ENCODE data around the gene CCL1. TPM values are rescaled to one million over a fixed set of nuclear protein-coding genes. Genes with fewer than 3 reads are reported as not detected.

The CCL1 gene, protein sequence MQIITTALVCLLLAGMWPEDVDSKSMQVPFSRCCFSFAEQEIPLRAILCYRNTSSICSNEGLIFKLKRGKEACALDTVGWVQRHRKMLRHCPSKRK
- not detected in 2 replicates for total RNA-seq (2021)
- long read RNA-seq, result 0 reads

DNA sequence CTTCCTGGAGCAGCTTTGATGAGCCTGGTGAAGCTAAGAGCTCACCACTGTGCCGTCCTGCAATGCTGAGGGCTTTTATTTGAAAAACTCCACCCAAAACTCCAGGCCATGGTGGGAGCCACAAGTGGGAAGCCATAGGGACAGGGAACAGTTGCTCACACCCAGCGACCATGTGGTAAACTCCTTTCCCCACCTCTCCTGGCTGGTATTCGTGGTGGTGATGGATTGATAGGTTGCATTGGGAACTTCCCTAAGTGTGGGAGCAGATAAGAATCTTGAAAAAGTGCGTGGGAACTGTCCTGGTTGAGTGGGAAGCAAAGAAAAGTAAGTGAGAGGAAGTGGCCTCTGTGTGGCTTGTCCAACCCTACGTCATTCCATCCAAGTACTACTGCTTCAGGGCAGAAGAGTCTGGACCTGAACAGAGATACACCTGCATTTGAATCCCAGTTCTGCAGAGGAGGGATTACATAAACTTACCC lies at the start of gene CCL1:
CCL1 (minus strand) TSS at position 51 of the 479 bp plus-strand sequence. CDS start 72 bp downstream, outside the sequence.
- H3K14ac ChIP-seq (ENCODE audit: insufficient read depth, low read length), result no peak within 1 kb of the TSS
- H3K9me3 ChIP-seq (ENCODE audit: control insufficient read depth, low read depth, low read length), result no peaks in the 10 kb centered on the region
- H2AK5ac ChIP-seq (ENCODE audit: insufficient read length, low read length), result no peak within 1 kb of the TSS
- H2BK120ac ChIP-seq (ENCODE audit: low read depth, low read length, poor library complexity, severe bottlenecking), result no peak within 1 kb of the TSS
- peaks cover 21% of the 10 kb centered on the region for H3K27me3 Mint-ChIP-seq (ENCODE audit: low read depth)
- no peak within 1 kb of the TSS for H3K56ac ChIP-seq (ENCODE audit: insufficient read length, low read depth, low read length)
- no peak within 1 kb of the TSS for H2BK15ac ChIP-seq (ENCODE audit: low read depth, low read length)
- H3K23me2 ChIP-seq (ENCODE audit: insufficient read length, low read depth, low read length, poor library complexity, severe bottlenecking), result no peaks in the 10 kb centered on the region
- H2BK20ac ChIP-seq (ENCODE audit: low read depth, low read length, poor library complexity, severe bottlenecking), result no peak within 1 kb of the TSS
- H3K4me1 Mint-ChIP-seq, result peaks cover 3 to 12% of the 10 kb centered on the region in 2 experiments; a peak in 3 of 4 replicates
- no peak within 1 kb of the TSS for H4K8ac ChIP-seq (replicated peaks; ENCODE audit: insufficient read length, low read depth, low read length)
- no peaks in the 10 kb centered on the region for H3K79me1 ChIP-seq (ENCODE audit: insufficient read depth, low read depth, low read length, poor library complexity, severe bottlenecking)
- H2BK5ac ChIP-seq (ENCODE audit: insufficient read length, low read length), result no peak within 1 kb of the TSS
- no CpG with 5 or more reads among the region's 5 CpGs for WGBS (ENCODE audit: extremely low coverage, insufficient read length, low lambda C conversion rate)
- peak within 1 kb of the TSS in 1 of 3 experiments; percentile 43; a peak in 1 of 7 replicates for H3K27ac Mint-ChIP-seq
- no peak within 1 kb of the TSS for H4K91ac ChIP-seq (ENCODE audit: insufficient read length, low read depth, low read length)
- no peak within 1 kb of the TSS for H3K4me3 Mint-ChIP-seq
- H2BK12ac ChIP-seq (ENCODE audit: insufficient read length, low read depth, low read length), result no peak within 1 kb of the TSS
- no peak within 1 kb of the TSS for H2AFZ ChIP-seq (ENCODE audit: low read length)
- H3K4ac ChIP-seq (ENCODE audit: low read depth, low read length), result no peak within 1 kb of the TSS
- H3K23ac ChIP-seq (ENCODE audit: insufficient read length, low read depth, low read length), result no peak within 1 kb of the TSS
- no peak within 1 kb of the TSS for H3K18ac ChIP-seq (ENCODE audit: insufficient read length, low read depth, low read length)
- H4K5ac ChIP-seq (ENCODE audit: insufficient read length, low read depth, low read length), result no peak within 1 kb of the TSS
- H3K4me1 ChIP-seq (ENCODE audit: insufficient read depth, low read length), result no peaks in the 10 kb centered on the region
- H3K4me2 ChIP-seq (ENCODE audit: insufficient read depth, insufficient read length, low read length), result no peak within 1 kb of the TSS
- DNase-seq, result no peak
- TF ChIP-seq, protein P1, sequence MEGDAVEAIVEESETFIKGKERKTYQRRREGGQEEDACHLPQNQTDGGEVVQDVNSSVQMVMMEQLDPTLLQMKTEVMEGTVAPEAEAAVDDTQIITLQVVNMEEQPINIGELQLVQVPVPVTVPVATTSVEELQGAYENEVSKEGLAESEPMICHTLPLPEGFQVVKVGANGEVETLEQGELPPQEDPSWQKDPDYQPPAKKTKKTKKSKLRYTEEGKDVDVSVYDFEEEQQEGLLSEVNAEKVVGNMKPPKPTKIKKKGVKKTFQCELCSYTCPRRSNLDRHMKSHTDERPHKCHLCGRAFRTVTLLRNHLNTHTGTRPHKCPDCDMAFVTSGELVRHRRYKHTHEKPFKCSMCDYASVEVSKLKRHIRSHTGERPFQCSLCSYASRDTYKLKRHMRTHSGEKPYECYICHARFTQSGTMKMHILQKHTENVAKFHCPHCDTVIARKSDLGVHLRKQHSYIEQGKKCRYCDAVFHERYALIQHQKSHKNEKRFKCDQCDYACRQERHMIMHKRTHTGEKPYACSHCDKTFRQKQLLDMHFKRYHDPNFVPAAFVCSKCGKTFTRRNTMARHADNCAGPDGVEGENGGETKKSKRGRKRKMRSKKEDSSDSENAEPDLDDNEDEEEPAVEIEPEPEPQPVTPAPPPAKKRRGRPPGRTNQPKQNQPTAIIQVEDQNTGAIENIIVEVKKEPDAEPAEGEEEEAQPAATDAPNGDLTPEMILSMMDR (conservative IDR thresholded peaks at IDR 0.05), result no peak
- H3K9ac ChIP-seq (ENCODE audit: extremely low read depth, insufficient read length, low read length), result no peak within 1 kb of the TSS
- no peaks in the 10 kb centered on the region for H3K36me3 Mint-ChIP-seq (ENCODE audit: insufficient read depth in 1 of 3, low read depth in 3 of 3)
- H3K27me3 ChIP-seq (ENCODE audit: insufficient read depth, low read length), result no peaks in the 10 kb centered on the region
- no peak within 1 kb of the TSS for H3T11ph ChIP-seq (ENCODE audit: low read length)
- H3K79me2 ChIP-seq (ENCODE audit: insufficient read depth, low read length), result no peaks in the 10 kb centered on the region
- H4K20me1 ChIP-seq (ENCODE audit: control insufficient read depth, insufficient read depth, insufficient read length), result no peaks in the 10 kb centered on the region
- H3K9me3 Mint-ChIP-seq, result no peaks in the 10 kb centered on the region
- H3K27ac ChIP-seq (ENCODE audit: insufficient read length, low read depth, low read length), result no peak within 1 kb of the TSS

Data from H9 (cell line).